Liver (tissue), 3 donors: Measurements from ENCODE around the gene BMP7.

ENCODE experiments used
- FOXA1 ChIP-seq: IDR thresholded peaks from 2 replicates; pipeline ENCODE4 v1.6.1; 2016; ENCODE audit warnings: antibody characterized with exemption
- GABPA ChIP-seq, 2 donors: IDR thresholded peaks in 1 of 2; conservative IDR thresholded peaks in 1 of 2; 2 replicates each; pipeline ENCODE4 v1.6.1; 2016; ENCODE audit warnings: antibody characterized with exemption in 2 of 2, mild to moderate bottlenecking in 1 of 2, moderate library complexity in 1 of 2
- SP1 ChIP-seq: IDR thresholded peaks from 2 replicates; pipeline ENCODE4 v1.6.1; 2018; ENCODE audit warnings: antibody characterized with exemption, mild to moderate bottlenecking
- TF ChIP-seq, protein P1 (sequence below): fragments of 150-350 bp; IDR thresholded peaks from 2 replicates; pipeline ENCODE4 v1.5.1; 2017; ENCODE audit warnings: improper control_type of control experiment, low read depth, low read length; ENCODE audit not compliant: missing input control
- TF ChIP-seq, protein P2 (sequence below): IDR thresholded peaks from 2 replicates; pipeline ENCODE4 v1.6.1; 2016; ENCODE audit warnings: antibody characterized with exemption
- TF ChIP-seq, protein P3 (sequence below): IDR thresholded peaks from 2 replicates; pipeline ENCODE4 v1.6.1; 2016; ENCODE audit warnings: antibody characterized with exemption, mild to moderate bottlenecking
- donor health status: healthy.
- donor health status: healthy.

DNA sequence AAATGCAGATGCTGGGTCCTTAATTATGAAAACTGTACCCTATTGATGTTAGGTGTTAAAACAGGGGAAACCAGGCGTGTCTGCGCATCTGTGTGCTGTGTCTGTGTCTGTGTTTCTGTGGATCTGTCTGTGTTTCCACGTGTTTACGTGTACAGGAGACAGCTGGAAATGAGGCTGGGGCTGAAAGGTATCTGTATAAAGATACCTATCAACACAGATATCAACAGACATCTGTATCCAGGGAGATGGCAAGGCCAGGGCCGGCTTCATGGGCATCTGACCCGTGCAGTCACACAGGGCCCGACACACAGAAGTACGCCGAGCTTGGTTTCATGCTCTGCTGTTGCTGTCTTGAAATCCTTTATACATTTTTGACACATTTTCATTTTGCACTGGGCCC, 48.6 kb downstream of the BMP7 start:
- TF ChIP-seq, protein P1, sequence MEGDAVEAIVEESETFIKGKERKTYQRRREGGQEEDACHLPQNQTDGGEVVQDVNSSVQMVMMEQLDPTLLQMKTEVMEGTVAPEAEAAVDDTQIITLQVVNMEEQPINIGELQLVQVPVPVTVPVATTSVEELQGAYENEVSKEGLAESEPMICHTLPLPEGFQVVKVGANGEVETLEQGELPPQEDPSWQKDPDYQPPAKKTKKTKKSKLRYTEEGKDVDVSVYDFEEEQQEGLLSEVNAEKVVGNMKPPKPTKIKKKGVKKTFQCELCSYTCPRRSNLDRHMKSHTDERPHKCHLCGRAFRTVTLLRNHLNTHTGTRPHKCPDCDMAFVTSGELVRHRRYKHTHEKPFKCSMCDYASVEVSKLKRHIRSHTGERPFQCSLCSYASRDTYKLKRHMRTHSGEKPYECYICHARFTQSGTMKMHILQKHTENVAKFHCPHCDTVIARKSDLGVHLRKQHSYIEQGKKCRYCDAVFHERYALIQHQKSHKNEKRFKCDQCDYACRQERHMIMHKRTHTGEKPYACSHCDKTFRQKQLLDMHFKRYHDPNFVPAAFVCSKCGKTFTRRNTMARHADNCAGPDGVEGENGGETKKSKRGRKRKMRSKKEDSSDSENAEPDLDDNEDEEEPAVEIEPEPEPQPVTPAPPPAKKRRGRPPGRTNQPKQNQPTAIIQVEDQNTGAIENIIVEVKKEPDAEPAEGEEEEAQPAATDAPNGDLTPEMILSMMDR: no peak
- TF ChIP-seq SP1 (no peak), GABPA (IDR thresholded peaks at IDR 0.05 in 1 of 2, conservative IDR thresholded peaks at IDR 0.05 in 1 of 2) (no peak), FOXA1 (no peak)
- TF ChIP-seq, protein P2, sequence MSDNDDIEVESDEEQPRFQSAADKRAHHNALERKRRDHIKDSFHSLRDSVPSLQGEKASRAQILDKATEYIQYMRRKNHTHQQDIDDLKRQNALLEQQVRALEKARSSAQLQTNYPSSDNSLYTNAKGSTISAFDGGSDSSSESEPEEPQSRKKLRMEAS: no peak
- TF ChIP-seq, protein P3, sequence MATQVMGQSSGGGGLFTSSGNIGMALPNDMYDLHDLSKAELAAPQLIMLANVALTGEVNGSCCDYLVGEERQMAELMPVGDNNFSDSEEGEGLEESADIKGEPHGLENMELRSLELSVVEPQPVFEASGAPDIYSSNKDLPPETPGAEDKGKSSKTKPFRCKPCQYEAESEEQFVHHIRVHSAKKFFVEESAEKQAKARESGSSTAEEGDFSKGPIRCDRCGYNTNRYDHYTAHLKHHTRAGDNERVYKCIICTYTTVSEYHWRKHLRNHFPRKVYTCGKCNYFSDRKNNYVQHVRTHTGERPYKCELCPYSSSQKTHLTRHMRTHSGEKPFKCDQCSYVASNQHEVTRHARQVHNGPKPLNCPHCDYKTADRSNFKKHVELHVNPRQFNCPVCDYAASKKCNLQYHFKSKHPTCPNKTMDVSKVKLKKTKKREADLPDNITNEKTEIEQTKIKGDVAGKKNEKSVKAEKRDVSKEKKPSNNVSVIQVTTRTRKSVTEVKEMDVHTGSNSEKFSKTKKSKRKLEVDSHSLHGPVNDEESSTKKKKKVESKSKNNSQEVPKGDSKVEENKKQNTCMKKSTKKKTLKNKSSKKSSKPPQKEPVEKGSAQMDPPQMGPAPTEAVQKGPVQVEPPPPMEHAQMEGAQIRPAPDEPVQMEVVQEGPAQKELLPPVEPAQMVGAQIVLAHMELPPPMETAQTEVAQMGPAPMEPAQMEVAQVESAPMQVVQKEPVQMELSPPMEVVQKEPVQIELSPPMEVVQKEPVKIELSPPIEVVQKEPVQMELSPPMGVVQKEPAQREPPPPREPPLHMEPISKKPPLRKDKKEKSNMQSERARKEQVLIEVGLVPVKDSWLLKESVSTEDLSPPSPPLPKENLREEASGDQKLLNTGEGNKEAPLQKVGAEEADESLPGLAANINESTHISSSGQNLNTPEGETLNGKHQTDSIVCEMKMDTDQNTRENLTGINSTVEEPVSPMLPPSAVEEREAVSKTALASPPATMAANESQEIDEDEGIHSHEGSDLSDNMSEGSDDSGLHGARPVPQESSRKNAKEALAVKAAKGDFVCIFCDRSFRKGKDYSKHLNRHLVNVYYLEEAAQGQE: no peak
